GM18519 (cell line): Measurements from ENCODE around the gene RPUSD4.
"Not testable (repeated sequence)": the region's sequence is repeated elsewhere in the genome, so short reads cannot be mapped to it uniquely, and the experiment has no call there.

Experiments used
- ATAC-seq: cut with Tn5 transposase; IDR thresholded peaks from one replicate; pipeline ENCODE4 v1.9.1; 2021; ENCODE audit warnings: mild to moderate bottlenecking, moderate library complexity; ENCODE audit not compliant: unreplicated experiment, low FRiP score

Gene RPUSD4

DNA sequence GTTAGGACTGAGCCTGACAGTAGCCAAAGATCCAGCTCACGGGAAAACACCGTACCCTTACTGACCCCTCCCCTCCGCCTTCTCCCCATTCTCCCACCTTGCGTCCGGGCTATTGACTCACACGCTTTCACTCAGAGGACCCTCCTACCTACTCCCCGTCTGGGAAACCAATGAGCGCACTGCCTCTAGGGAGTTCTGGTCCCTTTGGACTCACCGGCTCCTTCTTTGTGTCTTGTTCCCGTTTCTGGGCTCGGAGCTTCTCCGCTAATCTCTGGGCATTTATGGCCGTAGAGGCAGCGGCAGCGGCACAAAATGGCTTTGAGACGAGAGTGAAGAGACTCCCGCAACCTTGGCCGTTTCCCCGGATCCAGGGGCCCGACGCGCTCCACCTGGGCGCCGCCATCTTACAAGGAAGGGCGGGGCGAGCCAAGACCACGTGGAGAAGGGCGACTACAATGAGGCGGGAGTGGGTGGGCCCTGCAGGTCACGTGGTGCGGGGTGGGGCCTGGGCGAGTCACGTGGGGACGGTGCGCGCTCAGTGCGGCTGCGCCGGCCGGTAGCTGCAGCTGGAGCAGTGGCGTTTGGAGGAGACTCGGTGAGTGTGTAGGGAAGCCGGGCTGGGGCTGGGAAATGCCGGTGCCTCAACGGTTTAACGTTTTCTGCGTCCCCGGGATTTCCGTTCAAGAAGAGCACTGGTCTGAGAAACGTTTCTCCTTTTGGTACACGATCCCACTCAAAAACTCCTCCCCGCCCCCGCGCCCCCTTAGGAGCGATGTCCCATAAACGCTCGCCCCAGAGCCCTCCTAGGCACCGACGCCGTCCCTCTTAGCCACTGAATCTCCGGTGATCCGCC lies at the start of gene RPUSD4, which contains the start of gene FAM118B:
TSS of gene RPUSD4 (minus strand) at position 415 of the 853 bp plus-strand sequence. CDS start at position 403, 12 bp downstream.
TSS of gene FAM118B (plus strand) at position 547 of the 853 bp plus-strand sequence. CDS start 23,220 bp downstream, outside the sequence.
- ATAC-seq, result peak; percentile 69

- ATAC-seq, result no peak
Measured at GRCh38 chr11:126257764-126258163, 46.3 kb upstream of the RPUSD4 start.

- no peak for ATAC-seq
Measured at GRCh38 chr11:126257144-126257543, 45.7 kb upstream of the RPUSD4 start.

GRCh38 chr11:126256216-126256615 lies 44.8 kb upstream of the RPUSD4 start:
- ATAC-seq, result no peak

DNA sequence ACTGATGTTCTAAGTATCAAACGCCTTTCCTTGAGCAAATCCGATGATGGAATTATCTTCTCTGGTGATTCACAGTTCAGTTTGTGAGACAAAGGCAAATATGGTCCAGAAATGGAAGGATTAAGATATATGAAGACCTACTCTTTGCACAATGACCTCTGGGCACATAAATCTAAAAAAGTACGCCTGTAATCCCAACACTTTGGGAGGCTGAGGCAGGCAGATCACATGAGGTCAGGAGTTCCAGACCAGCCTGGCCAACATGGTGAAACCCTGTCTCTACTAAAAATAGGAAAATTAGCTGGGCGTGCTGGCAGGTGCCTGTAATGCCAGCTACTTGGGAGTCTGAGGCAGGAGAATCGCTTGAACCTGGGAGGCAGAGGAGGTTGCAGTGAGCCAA lies 44.1 kb upstream of the RPUSD4 start:
- ATAC-seq, result not testable (repeated sequence)

DNA sequence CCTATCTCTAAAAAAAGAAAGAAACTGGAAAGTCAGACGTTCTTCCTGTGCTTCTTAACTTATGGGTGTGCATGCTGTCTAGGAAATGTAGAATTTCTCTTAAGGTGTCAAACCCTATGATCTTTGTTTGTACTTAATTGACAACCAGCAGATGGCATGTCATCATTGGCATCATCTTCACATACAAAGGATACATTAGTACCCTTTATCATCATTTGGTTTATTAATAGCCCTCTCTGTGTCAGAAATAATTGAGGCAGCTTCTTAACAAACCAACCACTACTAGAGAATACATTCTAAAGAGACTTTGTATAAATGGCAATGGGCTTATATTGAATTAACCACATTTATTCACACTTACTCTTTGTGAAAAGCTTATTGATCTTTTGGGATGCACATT lies 43.4 kb upstream of the RPUSD4 start:
- ATAC-seq, result no peak

- no peak for ATAC-seq
Measured at GRCh38 chr11:126253265-126253664, 41.8 kb upstream of the RPUSD4 start.

DNA sequence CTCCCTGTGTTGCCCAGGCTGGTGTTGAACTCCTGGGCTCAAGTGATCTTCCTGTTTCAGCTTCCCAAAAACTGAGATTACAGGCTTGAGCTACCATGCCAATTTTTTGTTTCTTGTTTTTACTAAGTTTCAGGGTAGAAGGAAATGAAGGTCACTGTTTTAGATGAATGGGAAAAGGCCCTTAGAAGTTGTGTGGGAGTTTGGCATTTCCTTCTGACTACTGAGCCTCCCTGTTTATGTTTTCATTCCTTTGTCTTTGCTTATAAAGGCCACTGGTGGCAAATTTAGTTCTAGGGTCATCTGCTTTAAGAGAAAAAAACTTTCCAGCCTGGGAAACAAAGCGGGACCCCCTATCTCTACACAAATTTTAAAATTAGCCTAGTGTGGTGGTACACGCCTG lies 35.2 kb upstream of the RPUSD4 start:
- no peak for ATAC-seq

DNA sequence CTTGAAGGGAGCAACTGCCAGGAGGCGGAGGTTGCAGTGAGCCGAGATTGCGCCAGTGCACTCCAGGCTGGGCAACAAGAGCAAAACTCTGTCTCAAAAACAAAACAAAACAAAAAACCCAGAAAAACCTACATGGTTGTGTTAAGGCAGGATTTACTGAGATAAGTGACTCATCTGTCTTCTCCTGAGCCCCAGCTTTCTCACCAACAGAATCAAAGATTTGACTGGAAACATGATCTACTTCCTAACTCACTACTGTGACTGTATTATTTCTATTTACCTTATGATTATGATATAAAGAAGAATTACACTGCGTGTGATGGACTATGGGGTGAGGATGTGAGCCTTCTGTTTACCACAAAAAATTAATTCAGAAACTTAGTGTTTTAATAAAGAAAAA lies 21.9 kb upstream of the RPUSD4 start:
- ATAC-seq, result no peak

- ATAC-seq, result no peak
Measured at GRCh38 chr11:126232683-126233082, 21.2 kb upstream of the RPUSD4 start.

- no peak for ATAC-seq
Measured at GRCh38 chr11:126231725-126232459, 20.4 kb upstream of the RPUSD4 start.

DNA sequence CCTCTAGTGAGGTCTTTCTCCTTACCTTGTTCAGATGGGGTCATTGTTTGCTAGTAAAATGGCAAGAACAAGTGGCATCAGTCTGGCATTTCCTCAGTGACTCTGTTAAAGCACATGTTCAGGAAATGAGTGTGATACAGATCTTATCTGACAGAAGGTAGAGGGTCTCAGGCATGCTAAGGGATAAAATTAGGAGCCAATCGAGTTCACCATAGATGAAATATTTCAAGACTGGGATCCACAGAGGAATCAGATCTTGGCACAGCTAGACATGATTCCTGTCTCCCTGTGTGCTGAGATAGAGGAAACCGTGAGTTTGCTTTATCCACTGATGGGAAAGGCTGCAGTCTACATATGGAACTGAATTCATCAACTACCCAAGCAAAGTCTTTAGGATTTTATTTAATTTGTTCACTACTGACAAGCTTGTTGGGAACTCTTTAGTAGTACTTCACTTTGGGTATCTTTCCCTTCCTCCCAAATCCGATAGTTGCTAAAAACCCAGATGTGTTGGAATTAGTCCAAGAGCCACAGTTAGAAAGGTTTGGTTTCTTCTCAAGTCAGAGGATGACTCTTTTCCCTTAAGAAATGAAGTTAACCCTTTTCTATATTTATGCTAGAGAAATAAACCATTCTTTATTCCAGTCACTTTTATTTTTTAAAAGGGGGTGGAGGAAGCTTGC lies 18.5 kb upstream of the RPUSD4 start:
- ATAC-seq, result no peak

DNA sequence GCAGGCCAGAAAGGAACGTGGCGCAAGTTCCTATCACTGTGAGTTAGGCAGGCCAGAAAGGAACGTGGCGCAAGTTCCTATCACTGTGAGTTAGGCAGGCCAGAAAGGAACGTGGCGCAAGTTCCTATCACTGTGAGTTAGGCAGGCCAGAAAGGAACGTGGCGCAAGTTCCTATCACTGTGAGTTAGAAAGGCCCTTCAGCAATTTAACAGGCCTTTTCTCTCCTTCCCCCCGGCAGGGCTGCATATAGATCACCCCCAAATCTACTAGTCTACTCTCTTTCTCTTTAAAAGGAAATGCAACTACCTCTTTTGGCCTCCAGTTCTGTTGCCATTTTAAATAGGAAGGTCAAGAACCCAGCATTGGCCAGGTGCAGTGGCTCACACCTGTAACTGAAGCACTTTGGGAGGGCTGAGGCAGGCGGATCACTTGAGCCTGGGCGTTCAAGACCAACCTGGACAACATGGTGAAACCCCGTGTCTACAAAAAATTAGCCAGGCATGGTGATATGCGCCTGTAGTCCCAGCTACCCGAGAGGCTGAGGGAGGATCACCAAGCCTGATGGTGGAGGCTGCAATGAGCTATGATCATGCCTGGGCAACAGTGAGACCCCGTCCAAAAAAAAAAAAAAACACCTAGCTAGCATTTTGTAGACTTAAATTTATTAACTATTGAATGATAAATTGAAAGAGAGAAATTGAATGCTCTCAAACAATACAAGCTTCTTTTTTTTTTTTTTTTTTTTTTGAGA lies 15.1 kb upstream of the RPUSD4 start:
- no peak for ATAC-seq

DNA sequence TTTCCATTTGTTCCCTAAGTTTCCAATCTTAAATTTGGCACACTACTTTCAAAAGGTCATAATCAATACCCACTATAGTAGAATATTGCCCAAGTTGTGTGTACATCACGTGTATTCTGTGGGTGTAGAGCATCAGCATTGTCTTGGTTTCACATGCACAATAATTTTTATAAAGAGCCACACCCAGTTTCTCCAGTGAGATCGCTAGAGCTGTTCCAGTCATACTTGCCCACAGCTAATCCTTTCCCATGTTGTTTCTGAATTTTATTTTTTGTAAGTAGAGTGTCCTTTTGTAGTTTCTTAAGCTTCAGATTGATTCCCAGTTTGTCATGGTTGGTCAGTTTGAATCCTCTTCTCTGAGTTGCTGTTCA lies 13.8 kb upstream of the RPUSD4 start:
- no peak for ATAC-seq

DNA sequence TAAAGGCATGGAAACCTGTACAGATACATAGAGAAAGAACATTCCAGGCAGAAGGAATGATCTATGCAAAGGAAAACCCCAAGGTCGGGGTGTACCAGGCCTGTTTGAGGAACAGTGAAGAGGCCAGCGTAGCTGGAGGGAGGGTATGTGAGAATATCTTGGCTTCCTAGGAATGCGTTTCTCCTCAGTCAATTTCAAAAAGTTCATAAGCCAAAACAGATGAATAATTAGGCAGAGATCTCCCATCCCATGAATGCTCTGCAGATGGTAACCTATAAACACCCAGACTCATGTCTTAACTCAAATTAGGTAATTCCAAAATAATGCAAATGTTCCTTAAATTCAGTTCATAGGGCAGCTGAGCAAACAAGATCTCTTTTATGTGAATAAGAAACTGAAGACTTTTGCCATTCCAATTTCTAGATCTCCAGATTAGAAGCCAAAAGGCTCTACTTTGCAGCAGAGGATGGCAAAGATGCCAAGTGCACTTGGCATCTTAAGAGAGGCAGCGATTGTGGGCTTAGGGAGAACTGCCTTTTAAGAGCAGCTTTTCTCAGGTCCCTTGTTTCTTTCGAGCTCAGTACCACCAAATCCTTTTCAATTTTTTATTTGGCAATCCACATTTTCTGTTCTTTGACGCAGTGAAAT lies 13.3 kb upstream of the RPUSD4 start:
- ATAC-seq, result no peak

GRCh38 chr11:126219547-126219946 lies 8.1 kb upstream of the RPUSD4 start:
- no peak for ATAC-seq

DNA sequence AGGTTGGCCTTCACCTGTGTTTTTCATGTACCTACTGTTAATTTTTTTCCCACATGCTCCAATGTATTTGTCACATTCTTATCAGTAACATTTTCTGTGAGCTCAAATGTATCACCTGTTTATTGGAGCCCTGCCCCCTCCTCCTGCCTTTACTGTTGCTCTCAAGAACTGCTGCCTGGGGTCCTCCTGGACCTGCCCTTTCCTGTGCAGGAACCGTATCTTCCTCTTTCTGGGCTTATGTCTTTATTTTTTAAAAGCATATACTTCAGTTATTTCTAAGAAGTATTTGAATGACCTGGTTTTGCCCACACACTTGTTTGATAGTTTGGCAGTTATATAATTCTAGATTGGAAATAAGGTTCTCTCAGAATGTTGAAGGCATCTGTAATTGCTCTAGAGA lies 6.0 kb upstream of the RPUSD4 start:
- ATAC-seq, result no peak

GRCh38 chr11:126216526-126217305 lies 5.3 kb upstream of the RPUSD4 start:
- no peak for ATAC-seq

GRCh38 chr11:126214841-126215240 lies 3.4 kb upstream of the RPUSD4 start:
- ATAC-seq, result no peak
